CD4-positive, alpha-beta T cell treated with Interleukin-17A for 1 hour (primary cell): ENCODE data around the gene SEPTIN1.
"Not testable (repeated sequence)": the region's sequence is repeated elsewhere in the genome, so short reads cannot be mapped to it uniquely, and the experiment has no call there.

Experiments
- DNase-seq: peaks from one replicate; pipeline ENCODE4 v3.0.0-alpha.2; 2020

The SEPTIN1 gene

DNA sequence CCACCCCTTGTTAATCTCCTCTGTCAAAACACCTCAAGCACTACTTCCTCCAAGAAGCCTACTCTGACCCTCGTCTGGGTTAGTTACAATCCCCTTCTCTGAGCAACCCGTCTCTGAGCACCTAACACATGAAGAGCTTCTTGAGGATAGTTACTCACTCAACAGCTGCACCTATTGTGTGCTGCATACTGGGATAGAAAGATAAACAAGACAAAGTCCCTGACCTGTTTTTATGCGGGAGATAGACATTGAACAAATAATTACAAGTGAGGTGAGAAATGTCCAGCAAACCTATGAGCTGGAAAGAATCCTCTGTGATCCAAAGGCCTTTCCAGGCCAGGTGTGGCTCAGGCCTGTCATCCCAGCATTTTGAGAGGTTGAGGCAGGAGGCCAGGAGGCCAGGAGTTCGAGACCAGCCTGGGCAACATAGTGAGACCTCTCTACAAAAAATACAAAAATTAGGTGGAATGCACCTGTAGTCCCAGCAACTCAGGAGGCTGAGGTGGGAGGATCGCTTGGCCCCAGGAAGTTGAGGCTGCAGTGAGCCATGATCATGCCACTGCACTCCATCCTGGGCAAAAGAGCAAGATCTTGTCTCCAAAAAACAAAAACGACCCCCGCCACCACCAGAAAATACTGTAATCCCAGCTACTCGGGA lies 19.5 kb upstream of the SEPTIN1 start:
- no peak for DNase-seq

DNA sequence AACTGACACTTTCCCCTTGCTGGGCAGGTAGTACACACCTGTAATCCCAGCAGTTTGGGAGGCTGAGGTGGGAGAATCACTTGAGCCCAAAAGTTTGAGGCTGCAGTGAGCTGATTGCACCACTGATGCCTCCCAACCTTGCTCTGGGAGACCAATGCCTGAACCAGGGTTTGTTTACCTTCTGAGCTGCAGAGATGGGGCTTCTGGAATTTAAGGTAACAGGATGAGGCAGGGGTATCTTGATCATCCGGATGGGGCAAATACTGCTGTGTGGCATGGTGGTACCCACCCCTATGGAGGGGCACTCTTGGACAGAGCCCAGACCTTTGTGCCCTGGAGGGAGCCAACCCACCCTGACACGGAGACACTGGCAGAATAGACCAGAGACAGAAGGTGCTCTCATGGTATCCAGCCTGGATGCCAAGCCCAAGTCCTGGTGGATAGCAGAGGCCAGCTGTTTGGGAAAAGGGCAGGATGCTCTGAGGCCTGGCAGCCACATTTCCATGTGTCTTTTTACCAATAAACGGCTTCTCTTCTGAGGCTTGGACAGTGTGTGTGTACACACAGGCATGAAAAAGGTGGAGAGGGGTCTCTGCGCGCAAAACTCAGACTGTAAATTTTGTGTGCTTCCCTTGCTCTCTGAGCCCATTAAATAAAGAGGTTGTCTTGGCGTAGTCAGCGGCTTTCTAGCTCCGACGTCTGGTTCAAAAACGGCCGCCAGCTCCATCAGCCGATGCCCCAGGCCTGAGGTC lies 17.2 kb upstream of the SEPTIN1 start:
- DNase-seq = no peak

DNA sequence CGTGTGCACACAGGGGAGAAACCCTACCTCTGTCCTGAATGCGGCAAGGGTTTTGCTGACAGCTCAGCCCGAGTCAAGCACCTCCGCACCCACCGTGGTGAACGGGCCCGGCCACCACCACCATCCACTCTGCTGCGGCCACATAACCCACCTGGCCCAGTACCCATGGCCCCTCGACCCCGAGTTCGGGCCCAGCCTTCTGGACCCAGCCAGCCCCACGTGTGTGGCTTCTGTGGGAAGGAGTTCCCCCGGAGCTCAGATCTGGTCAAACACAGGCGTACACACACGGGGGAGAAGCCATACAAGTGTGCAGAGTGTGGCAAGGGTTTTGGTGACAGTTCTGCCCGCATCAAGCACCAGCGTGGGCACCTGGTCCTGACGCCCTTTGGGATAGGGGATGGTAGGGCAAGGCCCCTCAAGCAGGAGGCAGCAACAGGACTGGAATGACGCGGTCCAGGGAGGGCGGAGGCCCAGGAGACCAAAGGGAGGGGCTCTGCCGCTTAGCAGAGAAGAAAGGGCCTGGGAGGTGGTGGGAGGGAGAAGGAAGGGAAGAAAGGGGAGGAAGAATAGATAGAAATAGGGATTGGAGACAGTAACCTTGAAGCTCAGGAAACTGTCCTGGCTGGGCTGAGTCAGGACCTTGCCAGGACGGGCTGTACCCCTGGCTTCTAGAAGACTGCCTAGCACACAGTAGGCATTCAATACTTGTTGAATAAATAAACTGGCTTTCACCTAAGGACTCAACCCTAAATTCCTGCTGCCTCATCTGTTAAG lies 16.5 kb upstream of the SEPTIN1 start:
- DNase-seq = no peak

DNA sequence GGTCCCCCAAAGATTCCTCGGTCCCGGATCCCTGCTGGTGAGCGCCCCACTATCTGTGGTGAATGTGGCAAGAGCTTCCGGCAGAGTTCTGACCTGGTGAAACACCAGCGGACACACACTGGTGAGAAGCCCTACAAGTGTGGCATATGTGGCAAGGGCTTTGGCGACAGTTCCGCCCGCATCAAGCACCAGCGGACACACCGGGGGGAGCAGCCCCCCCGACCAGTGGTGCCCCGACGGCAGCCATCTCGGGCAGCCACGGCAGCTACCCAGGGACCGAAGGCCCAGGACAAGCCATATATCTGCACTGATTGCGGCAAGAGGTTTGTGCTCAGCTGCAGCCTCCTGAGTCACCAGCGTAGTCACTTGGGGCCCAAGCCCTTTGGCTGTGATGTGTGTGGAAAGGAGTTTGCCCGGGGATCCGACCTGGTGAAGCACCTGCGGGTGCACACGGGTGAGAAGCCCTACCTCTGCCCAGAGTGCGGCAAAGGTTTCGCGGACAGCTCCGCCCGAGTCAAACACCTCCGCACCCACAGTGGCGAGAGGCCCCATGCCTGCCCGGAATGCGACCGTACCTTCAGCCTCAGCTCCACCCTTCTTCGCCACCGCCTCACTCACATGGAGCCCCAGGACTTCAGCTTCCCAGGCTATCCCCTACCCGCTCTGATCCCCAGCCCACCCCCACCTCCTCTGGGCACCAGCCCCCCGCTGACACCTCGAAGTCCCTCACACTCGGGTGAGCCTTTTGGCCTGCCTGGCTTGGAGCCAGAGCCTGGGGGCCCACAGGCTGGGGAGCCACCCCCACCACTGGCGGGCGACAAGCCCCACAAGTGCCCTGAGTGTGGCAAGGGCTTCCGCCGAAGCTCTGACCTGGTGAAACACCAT lies 15.7 kb upstream of the SEPTIN1 start:
- DNase-seq = peak; percentile 21

DNA sequence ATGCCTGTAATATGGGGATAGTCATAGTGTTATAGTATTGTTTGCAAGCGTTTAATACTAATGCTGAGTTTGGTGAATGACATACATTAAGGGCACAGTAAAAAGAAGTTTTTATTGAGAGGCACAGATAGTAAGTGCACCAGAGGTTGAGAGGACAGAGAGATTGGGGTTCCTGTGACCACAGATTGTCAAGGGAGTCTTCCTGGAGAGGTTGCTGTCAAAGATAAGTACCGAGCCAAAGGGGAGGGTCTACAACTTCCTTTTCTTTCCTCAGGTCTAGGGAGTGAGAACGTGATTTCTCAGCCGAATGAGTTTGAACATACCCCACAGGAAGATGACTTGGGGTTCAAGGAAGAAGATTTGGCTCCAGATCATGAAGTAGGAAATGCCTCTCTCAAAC lies 14.7 kb upstream of the SEPTIN1 start:
- DNase-seq = no peak

DNA sequence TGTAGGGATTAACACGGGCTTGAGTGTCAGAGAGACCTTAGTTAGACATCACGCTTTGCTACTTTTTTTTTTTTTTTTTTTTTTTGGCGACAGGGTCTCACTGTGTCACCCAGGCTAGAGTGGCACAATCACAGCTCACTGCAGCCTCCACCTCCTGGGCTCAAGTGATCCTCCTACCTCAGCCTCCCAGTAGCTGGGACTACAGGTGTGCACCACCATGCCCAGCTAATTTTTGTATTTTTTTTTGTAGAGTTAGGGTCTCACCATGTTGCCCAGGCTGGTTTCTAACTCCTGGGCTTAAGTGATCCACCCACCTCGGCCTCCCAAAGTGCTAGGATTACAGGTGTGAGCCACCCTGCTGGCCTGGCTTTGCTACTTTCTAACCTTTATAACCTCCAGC lies 14.3 kb upstream of the SEPTIN1 start:
- DNase-seq = not testable (repeated sequence)

DNA sequence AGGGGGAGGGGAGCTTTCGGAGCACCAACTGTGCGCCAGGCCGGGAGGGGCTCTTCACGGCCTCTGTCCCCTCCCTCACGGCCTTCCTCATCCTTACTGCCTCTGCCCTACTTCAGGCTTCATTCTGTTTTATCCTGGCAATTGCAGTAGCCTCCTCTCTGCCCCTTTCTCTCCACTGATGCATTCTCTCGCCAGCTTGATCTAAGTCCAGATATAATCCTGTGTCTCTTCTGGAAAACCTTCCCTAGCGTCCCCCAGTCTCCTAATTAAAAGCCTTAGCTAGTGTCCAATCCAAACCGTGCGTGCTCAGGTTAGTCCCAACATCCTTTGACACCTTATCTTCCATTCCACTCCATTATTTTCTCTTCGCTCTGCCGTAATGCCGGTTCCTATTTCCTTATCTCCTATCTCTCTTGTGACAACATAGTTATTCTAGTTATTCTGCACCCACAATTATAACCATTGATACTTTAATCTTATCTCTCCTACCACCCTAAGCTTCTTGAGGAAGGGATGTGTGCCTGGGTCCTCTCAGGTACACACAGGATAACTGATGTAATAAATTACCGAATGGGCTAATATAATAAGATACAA lies 13.7 kb upstream of the SEPTIN1 start:
- DNase-seq = no peak

DNA sequence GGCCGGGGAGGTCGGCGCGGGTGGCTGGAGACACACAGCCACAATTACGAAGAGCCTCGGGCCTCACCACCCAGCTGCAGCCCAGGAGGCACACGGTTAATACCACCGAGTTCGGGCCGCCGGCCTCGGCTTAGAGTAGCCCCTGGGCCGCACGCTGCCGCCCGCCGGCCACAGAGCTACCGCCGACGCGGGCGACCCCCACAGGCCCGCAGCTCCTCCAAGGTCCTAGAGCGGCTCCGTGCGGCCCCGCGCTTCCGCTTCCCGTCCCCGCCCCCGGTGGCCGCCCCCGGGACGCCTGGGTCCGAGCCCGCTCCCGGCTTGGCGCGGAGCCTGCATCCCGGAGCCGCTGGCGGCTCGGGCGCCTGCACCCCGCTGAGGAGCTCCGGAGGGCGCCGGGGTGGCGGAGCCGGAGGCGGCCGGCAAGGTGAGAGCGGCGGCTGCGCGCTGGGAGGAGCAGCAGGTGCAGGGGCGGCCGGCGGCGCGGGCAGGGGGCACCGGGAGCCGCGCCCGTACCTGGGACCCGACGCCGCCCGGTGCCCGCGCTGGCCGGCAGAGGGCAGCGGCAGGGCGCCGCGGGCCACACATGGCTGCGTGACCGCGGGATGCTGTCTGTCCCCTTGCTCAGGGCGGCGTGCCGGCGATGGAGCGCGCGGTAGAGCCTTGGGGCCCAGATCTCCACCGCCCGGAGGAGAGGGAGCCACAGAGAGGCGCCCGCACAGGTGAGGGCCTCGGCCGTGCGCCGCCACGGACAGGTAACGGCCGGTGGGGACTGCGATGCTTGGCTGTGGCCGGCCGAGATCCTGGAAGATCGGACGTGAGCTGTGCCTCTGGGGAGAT lies 13.0 kb upstream of the SEPTIN1 start, which contains the start of gene ZNF48:
TSS of gene ZNF48 (plus strand) at position 266 of the 837 bp plus-strand sequence. CDS start at position 641, 375 bp downstream.
- peak; percentile 63 for DNase-seq

DNA sequence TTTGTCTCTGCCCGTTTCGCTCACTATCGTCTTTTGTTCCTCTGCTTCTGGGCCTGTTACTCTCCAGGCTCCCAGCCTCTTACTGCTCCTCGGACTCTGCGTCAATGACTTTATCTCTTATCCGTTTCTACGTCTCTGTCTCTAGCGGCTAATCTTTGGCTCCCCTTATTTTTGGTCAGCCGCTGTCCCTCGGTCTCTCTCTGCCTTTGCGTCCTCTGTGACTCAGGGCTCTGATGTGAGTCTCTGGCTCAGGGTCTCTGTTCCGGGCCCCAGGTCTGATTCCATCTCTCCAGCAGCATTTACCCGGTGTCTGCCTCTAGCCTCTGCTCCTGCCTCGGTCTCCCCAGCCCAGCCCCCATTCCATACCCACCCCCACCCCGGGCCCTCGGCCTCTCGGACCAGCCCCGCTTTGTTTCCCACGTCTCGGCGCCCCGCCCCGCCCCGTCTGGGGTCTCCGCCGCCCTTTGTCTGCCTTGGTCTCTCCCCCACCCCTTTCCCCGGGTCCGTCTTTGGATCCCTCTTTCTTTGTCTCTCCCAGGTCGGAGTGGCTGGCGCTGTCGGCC lies 12.3 kb upstream of the SEPTIN1 start:
- no peak for DNase-seq

DNA sequence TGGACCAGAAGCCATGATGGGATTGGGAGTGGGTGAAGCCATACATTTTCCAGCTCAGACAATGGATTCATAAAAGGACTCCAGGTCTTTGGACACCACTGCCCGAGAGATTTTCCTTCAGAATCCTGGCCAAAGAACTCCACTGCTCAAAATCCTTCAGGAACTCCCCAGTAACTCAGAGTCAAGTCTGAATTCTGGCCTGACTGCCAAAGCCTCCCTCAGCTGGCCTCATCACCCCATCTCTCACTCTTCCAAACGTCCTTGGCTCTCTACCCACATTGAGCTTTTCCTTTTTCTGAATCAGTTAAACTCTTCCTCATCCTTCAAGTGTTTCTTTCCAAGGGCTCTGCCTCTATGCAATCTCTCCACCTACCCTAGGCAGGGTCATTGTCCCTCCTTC lies 1.2 kb upstream of the SEPTIN1 start:
- DNase-seq = no peak

DNA sequence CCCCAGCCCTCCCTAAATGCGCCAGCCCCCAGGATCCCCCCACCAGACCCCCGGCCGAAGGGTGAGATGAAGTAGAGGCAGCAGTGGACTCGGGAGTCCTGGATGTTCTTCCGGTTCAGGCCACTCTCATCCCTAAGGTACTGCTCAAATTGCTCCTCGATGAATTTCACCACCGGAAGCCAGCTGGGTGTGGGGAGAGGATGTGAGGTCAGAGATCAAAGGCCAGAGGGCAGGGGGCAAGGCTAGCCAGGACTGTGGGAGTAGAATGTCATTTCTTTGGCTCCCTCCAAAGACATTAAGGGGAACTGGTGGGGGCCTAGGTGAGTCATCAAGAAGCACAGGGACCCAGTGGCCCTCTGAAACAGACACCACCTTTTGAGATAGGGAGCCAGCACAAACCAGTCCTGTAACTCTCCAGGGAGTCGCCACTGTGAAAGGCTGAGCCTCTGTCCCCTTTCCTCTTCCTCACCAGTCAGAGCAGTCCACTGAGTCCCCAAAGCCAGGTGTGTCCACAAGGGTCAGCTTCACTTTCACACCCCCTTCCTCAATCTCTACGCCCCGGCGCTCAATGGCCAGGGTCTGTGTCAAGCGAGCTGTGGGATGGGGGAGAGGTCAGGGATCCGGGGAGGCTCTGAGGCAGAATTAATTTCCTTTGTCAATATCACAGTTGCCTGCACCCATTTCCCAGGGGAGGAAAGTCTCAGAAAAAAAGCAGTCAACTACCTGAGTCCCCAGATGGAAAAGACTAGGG lies 895 bp downstream of the SEPTIN1 start:
- peak; percentile 49 for DNase-seq

DNA sequence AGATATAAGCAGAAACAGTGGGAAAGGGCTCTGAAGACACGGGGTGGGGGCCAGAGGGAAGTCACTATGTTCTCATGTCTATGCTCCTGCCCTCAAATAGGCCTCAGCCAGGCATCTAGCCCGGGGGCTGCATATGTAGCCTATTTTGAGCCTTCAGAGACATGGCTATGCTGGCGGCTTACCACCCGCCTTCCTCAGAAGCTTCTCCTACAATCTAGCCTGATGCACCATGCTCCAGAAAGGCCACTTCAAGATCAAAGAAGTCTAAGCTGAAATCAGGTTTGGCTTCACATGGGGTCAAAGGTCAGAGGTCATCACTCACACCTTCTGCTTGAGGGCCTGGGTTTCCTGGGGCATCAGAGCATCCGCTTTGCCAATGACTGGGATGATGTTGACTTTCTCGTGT lies 1.6 kb downstream of the SEPTIN1 start:
- peak; percentile 33 for DNase-seq

DNA sequence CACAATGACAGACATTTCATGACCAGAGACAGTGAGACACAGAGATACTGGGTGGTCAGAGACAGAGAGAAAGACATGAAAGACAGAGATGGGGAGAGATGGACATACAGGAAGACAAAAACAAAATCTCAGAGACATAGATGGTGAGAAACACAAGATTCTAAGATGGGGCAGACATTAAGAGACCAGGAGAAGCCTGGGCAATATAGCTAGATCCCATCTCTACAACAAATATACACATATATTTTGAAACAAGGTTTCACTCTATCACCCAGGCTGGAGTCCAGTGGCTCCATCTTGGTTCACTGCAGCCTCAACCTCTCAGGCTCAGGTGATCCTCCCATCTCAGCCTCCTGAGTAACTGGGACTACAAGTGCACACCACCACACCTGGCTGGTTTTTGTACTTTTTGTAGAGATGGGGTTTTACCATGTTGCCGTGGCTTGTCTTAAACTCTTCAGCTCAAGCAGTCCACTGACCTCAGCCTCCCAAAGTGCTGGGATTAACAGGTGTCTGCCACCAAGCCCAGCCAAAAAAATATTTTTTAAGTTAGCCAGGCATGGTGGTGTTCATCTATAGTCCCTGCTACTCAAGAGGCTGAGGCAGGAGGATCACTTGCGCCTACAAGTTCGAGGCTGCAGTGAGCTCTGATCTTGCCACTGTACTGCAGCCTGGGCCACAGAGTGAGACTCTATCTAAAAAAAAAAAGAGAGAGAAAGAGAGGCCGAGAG lies 2.1 kb downstream of the SEPTIN1 start:
- no peak for DNase-seq

DNA sequence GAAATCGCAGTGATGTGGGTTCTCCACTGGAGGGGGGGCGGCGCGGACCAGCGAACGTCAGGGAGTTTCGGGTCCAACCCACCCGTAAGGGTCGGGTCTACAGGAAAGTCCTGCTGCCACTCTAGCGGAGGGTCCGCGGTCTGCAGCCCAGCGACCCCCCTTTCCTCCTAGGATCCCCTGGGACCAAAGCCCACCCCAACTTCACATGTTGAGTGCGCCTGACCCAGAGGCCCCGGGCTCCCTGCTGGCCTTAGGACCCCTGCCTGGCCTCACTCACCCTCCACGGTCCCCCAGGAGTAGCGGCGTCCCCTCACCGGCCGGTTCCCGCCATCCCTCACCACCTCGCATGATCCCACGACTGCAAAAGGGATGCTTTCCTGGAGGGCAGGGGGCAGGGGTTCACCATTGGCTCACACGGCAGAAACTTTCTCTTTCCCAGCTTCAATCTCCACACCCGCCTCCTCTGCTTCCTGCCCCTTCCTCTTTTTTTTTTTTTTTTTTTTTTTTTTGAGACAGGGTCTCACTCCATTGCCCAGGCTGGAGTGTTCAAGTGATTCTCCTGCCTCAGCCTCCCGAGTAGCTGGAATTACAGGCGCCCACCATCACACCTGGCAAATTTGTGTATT lies 3.1 kb downstream of the SEPTIN1 start:
- DNase-seq = no peak

DNA sequence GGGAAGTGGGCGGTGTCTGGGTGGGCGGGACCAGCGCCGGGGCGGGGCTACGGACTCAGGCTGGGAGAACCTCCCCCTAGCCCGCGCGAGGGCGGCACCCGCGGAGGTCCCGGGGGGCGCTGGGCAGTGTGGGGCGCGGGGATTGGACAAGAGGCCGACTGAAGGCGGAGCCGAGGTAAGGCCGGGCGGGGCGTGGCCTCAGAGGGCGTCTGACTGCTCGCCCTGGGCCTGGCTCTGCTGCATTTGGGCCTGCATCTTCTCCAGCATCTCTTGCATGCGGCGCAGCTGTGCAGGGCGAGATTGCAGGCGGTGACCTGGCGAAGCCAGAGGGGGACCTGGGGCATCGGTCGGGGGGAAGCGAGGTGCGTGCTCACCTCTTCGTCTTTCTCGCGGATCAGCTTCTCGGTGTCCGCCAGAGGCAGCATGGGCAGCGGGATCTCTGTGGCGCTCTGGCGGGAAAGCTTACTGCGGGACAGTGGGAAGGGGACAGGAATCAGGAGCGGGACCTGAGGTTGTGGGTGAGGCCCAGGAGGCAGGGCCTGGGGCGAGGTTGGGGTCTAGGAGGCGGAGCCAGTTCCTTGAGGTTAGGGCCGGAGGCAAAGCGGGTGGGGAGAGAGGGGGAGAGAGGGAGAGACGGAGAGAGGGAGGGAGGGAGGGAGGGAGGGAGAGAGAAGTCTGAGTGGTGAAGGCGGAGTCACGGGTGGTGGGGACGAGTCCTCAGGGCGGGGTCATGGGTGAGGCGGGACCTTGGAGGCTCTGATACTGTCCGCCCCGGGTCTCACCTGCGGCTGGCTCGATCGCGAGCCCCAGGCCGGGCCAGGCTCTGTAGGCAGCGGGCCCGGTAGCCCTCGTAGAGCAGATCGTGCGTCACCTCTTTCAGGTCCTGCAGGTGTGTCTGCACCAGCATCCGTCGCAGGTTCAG lies 3.9 kb downstream of the SEPTIN1 start:
- peak; percentile 99 for DNase-seq

DNA sequence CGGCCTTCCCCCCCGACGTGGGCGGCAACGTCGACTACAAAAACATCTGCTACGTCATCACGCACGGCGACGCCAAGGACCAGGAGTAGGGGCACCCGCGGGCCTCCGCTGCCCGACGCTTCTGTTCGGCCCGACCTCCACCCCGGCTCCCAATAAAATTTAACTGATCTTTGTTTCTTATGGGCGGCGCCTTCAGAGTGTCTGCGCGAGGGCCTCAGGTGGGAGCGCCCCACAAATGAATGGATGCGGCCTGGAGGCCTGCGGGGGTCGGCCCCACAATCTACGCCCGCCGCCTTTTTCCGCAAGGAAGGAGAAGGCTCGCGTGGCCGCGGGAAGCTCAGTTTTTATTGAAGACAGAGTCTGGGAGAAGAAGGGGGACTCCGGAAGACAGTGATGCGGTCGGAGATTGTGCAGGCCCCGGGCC lies 4.5 kb downstream of the SEPTIN1 start:
- peak; percentile 93 for DNase-seq

DNA sequence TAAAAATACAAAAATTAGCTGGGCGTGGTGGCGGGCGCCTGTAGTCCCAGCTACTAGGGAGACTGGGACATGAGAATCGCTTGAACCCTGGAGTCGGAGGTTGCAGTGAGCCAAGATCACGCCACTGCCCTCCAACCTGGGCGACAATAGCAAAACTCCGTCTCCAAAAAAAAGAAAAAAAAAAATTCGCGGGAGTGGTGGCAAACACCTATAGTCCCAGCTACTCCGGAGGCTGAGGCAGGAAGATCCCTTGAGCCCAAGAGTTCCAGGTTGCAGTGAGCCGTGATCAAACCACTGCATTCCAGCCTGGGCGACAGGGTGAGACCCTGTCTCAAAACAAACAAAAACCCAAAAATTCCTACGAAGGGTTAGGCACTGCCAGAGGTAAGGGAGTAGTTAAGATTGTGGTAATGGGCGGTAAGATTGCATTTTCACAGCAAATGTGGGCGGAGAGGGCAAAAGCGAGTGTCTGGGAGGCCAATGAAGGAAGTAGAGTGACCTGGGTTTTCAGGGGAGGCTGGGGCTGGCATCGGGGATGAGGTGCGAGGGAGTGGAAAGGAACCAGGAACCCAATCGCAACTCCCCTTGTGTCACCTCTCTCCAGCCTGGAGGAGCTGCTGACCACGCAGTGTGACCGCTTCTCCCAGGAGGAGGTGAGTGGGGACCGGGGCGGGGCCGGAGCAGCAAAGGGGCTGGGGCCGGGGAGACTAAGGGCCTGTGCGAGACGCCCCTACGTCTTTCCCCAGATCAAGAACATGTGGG lies 5.1 kb downstream of the SEPTIN1 start:
- DNase-seq = no peak
